ENCODE measurements around the gene PRRC1. TPM values are rescaled to one million over a fixed set of nuclear protein-coding genes. Genes with fewer than 3 reads are reported as not detected.
"Not testable (repeated sequence)": the region's sequence is repeated elsewhere in the genome, so short reads cannot be mapped to it uniquely, and the experiment has no call there.

PRRC1 gene
- total RNA-seq, 2 donors from 2014 or later = 37.0 to 44.0 TPM

- WGBS = 92% methylated on average over 1 of the region's 1 CpG
- no peaks in the 10 kb centered on the region for H3K9me3 ChIP-seq
- intact Hi-C loops (cut with DNase I) = loop anchor here (10.0 kb wide), 1 partner anchor 179 kb away; no protein-coding TSS in a partner anchor
- DNase-seq (ENCODE audit: low spot score) = no peak
- H3K27ac ChIP-seq = no peak overlapping the region
- no peaks in the 10 kb centered on the region for H3K4me1 ChIP-seq (replicated peaks)
- no peaks in the 10 kb centered on the region for H3K36me3 ChIP-seq
- TF ChIP-seq POLR2A (IDR thresholded peaks at IDR 0.05) (no peak), POLR2AphosphoS5 (IDR thresholded peaks at IDR 0.05) (no peak), CTCF (IDR thresholded peaks at IDR 0.05) (no peak)
- no peaks in the 10 kb centered on the region for H3K27me3 ChIP-seq (replicated peaks; ENCODE audit: insufficient read depth)
- H3K4me3 ChIP-seq = no peak overlapping the region
Observed at GRCh38 chr5:127565586-127566270, 48.3 kb downstream of the PRRC1 start.

GRCh38 chr5:127567026-127567768, 49.8 kb downstream of the PRRC1 start:
- no peak for TF ChIP-seq POLR2A (IDR thresholded peaks at IDR 0.05)
- Histone ChIP-seq H3K27me3 (replicated peaks; ENCODE audit: insufficient read depth) (no peaks in the 10 kb centered on the region), H3K4me3 (no peak overlapping the region), H3K9me3 (no peaks in the 10 kb centered on the region), H3K27ac (no peak overlapping the region), H3K36me3 (no peaks in the 10 kb centered on the region), H3K4me1 (replicated peaks) (no peaks in the 10 kb centered on the region)
- WGBS = 82% methylated on average over 7 of the region's 7 CpGs
- intact Hi-C loops (cut with DNase I) = loop anchor here (10.0 kb wide), 1 partner anchor 178 kb away; no protein-coding TSS in a partner anchor
- no peak for DNase-seq (ENCODE audit: low spot score)

GRCh38 chr5:127568166-127568565, 50.7 kb downstream of the PRRC1 start:
- intact Hi-C loops (cut with DNase I) = loop anchor here (10.0 kb wide), 1 partner anchor 177 kb away; no protein-coding TSS in a partner anchor
- TF ChIP-seq POLR2AphosphoS5 (IDR thresholded peaks at IDR 0.05) (no peak), CTCF (IDR thresholded peaks at IDR 0.05) (no peak), POLR2A (IDR thresholded peaks at IDR 0.05) (no peak)
- 87% methylated on average over 3 of the region's 3 CpGs for WGBS

DNA sequence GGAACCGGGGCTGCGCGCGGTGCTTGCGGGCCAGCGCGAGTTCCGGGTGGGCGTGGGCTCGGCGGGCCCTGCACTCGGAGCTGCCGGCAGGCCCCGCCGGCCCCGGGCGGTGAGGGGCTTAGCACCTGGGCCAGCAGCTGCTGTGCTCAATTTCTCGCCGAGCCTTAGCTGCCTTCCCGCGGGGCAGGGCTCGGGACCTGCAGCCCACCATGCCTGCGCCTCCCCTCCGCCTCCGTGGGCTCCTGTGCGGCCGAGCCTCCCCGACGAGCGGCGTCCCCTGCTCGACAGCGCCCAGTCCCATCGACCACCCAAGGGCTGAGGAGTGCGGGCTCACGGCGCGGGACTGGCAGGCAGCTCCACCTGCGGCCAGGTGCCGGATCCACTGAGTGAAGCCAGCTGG, 52.0 kb downstream of the PRRC1 start:
- intact Hi-C loops (cut with DNase I) = loop anchor here (10.0 kb wide), 1 partner anchor 175 kb away; no protein-coding TSS in a partner anchor
- not testable (repeated sequence) for H3K27ac ChIP-seq; H3K4me1 ChIP-seq (replicated peaks); DNase-seq (ENCODE audit: low spot score); H3K36me3 ChIP-seq; H3K27me3 ChIP-seq (replicated peaks; ENCODE audit: insufficient read depth); H3K4me3 ChIP-seq; H3K9me3 ChIP-seq
- 83% methylated on average over 7 of the region's 40 CpGs for WGBS

More at GRCh38 chr5:127568166-127568565, 50.7 kb downstream of the PRRC1 start:
- no peak for DNase-seq (ENCODE audit: low spot score)
- H3K27me3 ChIP-seq (replicated peaks; ENCODE audit: insufficient read depth) = no peaks in the 10 kb centered on the region
- no peaks in the 10 kb centered on the region for H3K4me1 ChIP-seq (replicated peaks)
- no peak overlapping the region for H3K27ac ChIP-seq
- no peaks in the 10 kb centered on the region for H3K36me3 ChIP-seq
- H3K4me3 ChIP-seq = no peak overlapping the region
- no peaks in the 10 kb centered on the region for H3K9me3 ChIP-seq

DNA sequence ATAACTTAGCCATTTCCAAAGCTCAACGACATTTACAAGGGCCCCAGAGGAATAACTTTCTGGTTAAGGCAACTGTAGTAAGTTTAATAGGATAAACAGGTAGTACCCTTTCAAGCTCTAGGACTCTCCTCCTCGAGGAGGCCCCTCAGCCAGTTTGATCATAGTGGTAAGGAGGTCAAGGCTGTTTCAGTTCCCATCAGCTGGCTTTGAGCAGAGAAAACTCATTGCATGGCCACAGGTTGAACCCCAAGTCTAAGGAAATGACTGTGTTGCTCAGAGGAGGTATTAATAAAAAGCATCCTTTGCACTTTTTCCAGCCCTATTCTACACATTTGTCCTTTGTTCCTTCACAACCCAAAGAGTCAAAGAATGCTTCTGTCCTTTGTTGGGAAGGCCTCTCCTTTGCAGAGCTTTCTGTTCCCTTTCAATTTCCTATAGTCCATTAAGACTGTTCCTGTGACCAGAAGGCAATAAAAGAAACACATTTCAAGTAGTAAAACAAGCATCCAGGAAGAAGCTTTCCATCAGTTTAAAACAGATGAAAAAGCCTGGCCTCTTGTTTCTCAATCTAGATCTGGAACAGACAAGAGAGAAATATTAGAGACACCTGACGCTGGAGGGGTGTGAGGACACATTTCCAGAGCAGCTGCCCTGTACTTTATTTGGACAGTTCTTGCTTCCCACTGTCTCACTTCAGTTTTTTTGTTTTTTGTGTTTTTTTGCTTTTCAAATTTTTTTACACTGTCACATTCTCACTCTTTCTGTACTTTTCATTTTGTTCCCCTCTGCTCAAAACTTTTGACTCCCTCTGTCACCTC, 54.1 kb downstream of the PRRC1 start:
- WGBS = 46% methylated on average over 3 of the region's 3 CpGs
- no peak overlapping the region for H3K27ac ChIP-seq

More for the DNA sequence above, 54.1 kb downstream of the PRRC1 start:
- no peaks in the 10 kb centered on the region for H3K36me3 ChIP-seq
- TF ChIP-seq CTCF (IDR thresholded peaks at IDR 0.05) (no peak), POLR2AphosphoS5 (IDR thresholded peaks at IDR 0.05) (no peak), POLR2A (IDR thresholded peaks at IDR 0.05) (no peak)
- H3K9me3 ChIP-seq = no peaks in the 10 kb centered on the region
- intact Hi-C loops (cut with DNase I) = no loop called here
- no peaks in the 10 kb centered on the region for H3K27me3 ChIP-seq (replicated peaks; ENCODE audit: insufficient read depth)
- DNase-seq (ENCODE audit: low spot score) = no peak
- H3K4me1 ChIP-seq (replicated peaks) = no peaks in the 10 kb centered on the region
- no peak overlapping the region for H3K4me3 ChIP-seq

Measured in prostate gland (tissue), 2 donors.